ENCODE measurements around the gene RHBDD3. TPM values are rescaled to one million over a fixed set of nuclear protein-coding genes. Genes with fewer than 3 reads are reported as not detected.

Gene RHBDD3
- total and polyA plus RNA-seq, 2 of the 4 experiments (the other 2 are of a cell fraction), result 5.7 to 21.5 TPM

- Histone ChIP-seq H4K8ac (ENCODE audit: low read depth in 2 of 2, low read length in 2 of 2) (no peak overlapping the region), H3K4me2 (ENCODE audit: low read depth, low read length) (no peak overlapping the region), H4K91ac (ENCODE audit: insufficient read depth, low read depth, low read length) (no peak overlapping the region), H2AK9ac (replicated peaks; ENCODE audit: low read depth, low read length, poor library complexity) (no peak overlapping the region), H2BK15ac (ENCODE audit: low read depth, low read length) (no peak overlapping the region), H3K27me3 (ENCODE audit: control insufficient read depth, insufficient read depth, low read length) (no peaks in the 10 kb centered on the region), H3K56ac (ENCODE audit: extremely low read depth, insufficient read depth, low read length) (no peak overlapping the region), H2AFZ (replicated peaks; ENCODE audit: low read length, poor library complexity) (no peak overlapping the region), H2BK20ac (ENCODE audit: low read depth, low read length) (no peak overlapping the region), H2AK5ac (ENCODE audit: low read depth, low read length) (no peak overlapping the region), H2BK5ac (ENCODE audit: low read depth, low read length, poor library complexity, severe bottlenecking) (no peak overlapping the region), H3K4ac (ENCODE audit: low read depth, low read length) (no peak overlapping the region), H3K79me1 (ENCODE audit: low read depth in 1 of 2, low read length in 2 of 2) (peaks cover 6 to 19% of the 10 kb centered on the region in 2 experiments), H3K9me3 (ENCODE audit: control insufficient read depth, insufficient read depth, low read length) (no peaks in the 10 kb centered on the region), H3K18ac (ENCODE audit: low read depth, low read length) (no peak overlapping the region), H3K9me1 (ENCODE audit: insufficient read depth, low read length) (peaks cover 10% of the 10 kb centered on the region), H3K23ac (ENCODE audit: low read depth, low read length) (no peak overlapping the region), H2BK120ac (ENCODE audit: low read depth, low read length) (no peak overlapping the region), H3K36me3 (ENCODE audit: control insufficient read depth, insufficient read depth, low read length) (peaks cover 37% of the 10 kb centered on the region), H3K9ac (ENCODE audit: low read depth, low read length) (no peak overlapping the region), H3K27ac (ENCODE audit: insufficient read depth, low read length) (no peak overlapping the region), H4K20me1 (ENCODE audit: insufficient read depth, low read length) (peaks cover 33% of the 10 kb centered on the region), H3K14ac (replicated peaks; ENCODE audit: low read depth, low read length) (no peak overlapping the region), H3K4me1 (ENCODE audit: control insufficient read depth, insufficient read depth, low read length) (peaks cover 2% of the 10 kb centered on the region), H3K4me3 (ENCODE audit: insufficient read depth, low read depth, low read length) (no peak overlapping the region), H4K5ac (ENCODE audit: low read depth, low read length) (no peak overlapping the region)
- TF ChIP-seq CHD1 (IDR thresholded peaks at IDR 0.05; ENCODE audit: low read depth, low read length), result no peak
- no peak for TF ChIP-seq SMC3 (IDR thresholded peaks at IDR 0.05; ENCODE audit: low read depth, low read length)
- TF ChIP-seq RAD21 (IDR thresholded peaks at IDR 0.05; ENCODE audit: low read length), result no peak
- no peak for TF ChIP-seq CTCF (conservative IDR thresholded peaks at IDR 0.05; ENCODE audit: low read depth, low read length)
- no peak for TF ChIP-seq FOS (IDR thresholded peaks at IDR 0.05; ENCODE audit: low read depth, low read length)
- no peak for TF ChIP-seq NFE2L2 (IDR thresholded peaks at IDR 0.05; ENCODE audit: low read depth, low read length)
- TF ChIP-seq CEBPB (IDR thresholded peaks at IDR 0.05; ENCODE audit: low read depth, low read length), result no peak
- no peak for TF ChIP-seq POLR2A (IDR thresholded peaks at IDR 0.05; ENCODE audit: low read depth, low read length)
- intact Hi-C loops (cut with micrococcal nuclease) (no loop called here), dilution Hi-C loops (cut with HindIII; ENCODE audit: low sequenced_read_pairs, unreplicated experiment) (no loop called here), in situ Hi-C loops (cut with MboI; ENCODE audit: low sequenced_read_pairs) (no loop called here)
- no TSS peak for BruUV-seq (replicated peaks)
- no peak for ATAC-seq (ENCODE audit: low read depth)
- CTCF ChIA-PET, result no interaction called here
- WGBS, 2 experiments (ENCODE audit: extremely low coverage in 2 of 2, insufficient read length in 1 of 2), result 80% methylated on average over 1 of the region's 2 CpGs; no CpG with 5 or more reads in 1 of the 2 experiments
- POLR2A ChIA-PET (ENCODE audit: unreplicated experiment), result no interaction called here
- DNase-seq, result no peak
Observed at GRCh38 chr22:29302402-29302680, 34.6 kb upstream of the RHBDD3 start.

Data from IMR-90 (cell line).